Activated B cell treated with CpG ODN at 0.5 μM for 24 hours (primary cell): ENCODE data around the gene NAA80. TPM values are rescaled to one million over a fixed set of nuclear protein-coding genes. Genes with fewer than 3 reads are reported as not detected.

Experiments
- ATAC-seq: fragments of 200-7000 bp; cut with Tn5 transposase; one replicate; pipeline ENCODE4 v1.10.0; 2021; ENCODE audit warnings: low read depth, mild to moderate bottlenecking, moderate library complexity
- CTCF ChIA-PET: fragments of 350-600 bp; sonication (Branson Sonifier 250); formaldehyde crosslinking; loops from one replicate; lab custom pipeline; 2021; ENCODE audit warnings: antibody characterized with exemption; lab: Charles Lee
- POLR2A ChIA-PET: fragments of 350-600 bp; sonication (Branson Sonifier 250); formaldehyde crosslinking; loops from one replicate; lab custom pipeline; 2021; ENCODE audit warnings: antibody characterized with exemption; lab: Charles Lee
- DNase-seq: peaks from one replicate; pipeline ENCODE4 v3.0.0; 2022
- H3K27ac Mint-ChIP-seq: one replicate; pipeline ENCODE4 v1.8.0; 2020; ENCODE audit warnings: mixed read lengths
- H3K27me3 Mint-ChIP-seq: one replicate; pipeline ENCODE4 v1.8.0; 2021; ENCODE audit warnings: mixed read lengths
- H3K36me3 Mint-ChIP-seq: one replicate; pipeline ENCODE4 v1.8.0; 2021; ENCODE audit warnings: low read depth, mixed read lengths
- H3K4me1 Mint-ChIP-seq: one replicate; pipeline ENCODE4 v1.8.0; 2021; ENCODE audit warnings: mixed read lengths
- H3K4me3 Mint-ChIP-seq: one replicate; pipeline ENCODE4 v1.8.0; 2020; ENCODE audit warnings: mild to moderate bottlenecking, mixed read lengths
- H3K9me3 Mint-ChIP-seq: one replicate; pipeline ENCODE4 v1.8.0; 2020; ENCODE audit warnings: mixed read lengths
- intact Hi-C: fragments of 100-400 bp; cut with micrococcal nuclease; formaldehyde crosslinking; loops from one replicate; pipeline ENCODE4 v1.15.1; 2024
- total RNA-seq: library from RNA; stranded (reverse); gene quantifications from 2 replicates; pipeline ENCODE4 v1.2.3, GENCODE V29; 2022
- TF ChIP-seq, protein P1 (sequence below): fragments of 200-600 bp; IDR thresholded peaks from one replicate; pipeline ENCODE4 v1.8.0; 2022; ENCODE audit warnings: antibody characterized with exemption, mild to moderate bottlenecking

NAA80 gene
- total RNA-seq, 1 donor from 2014 or later: 24.8 TPM

DNA sequence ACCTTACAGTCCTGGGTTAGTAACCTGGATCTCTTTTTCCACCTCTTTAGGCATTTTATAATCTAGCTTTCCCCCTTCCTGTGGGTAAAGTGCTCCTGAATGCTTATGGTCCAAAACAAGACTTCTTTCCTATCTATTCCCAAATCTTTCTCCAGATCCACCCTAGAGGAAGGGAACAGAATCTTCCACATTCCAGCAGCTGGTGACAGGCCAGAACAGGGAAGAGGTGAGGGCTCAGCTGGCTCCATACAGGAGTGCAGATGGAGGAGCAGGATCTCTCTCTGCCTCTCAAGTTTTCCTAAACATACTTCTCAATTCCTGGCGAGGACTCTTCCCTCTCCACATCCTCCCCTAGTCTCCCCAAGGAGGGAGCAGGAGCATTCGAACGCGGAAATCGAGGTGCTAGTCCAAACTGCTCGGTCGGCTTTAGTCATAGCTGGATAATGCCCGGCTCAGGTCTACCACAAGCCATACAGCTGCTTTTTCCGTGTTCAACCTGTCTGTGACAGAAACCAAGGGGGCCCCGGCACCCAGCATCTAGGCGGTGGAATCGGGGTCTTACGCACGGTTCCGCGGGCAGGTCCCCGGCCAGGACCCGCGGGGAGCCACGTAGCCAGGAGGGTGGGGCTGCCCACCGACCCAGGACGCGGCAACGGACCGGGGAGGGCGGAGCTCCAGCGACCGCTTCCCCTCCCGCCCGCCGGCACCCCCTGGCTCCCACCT lies 37.4 kb upstream of the NAA80 start:
- ChIA-PET CTCF (interaction anchor here (0.7 to 3.8 kb wide), 8 partner anchors 8 to 142 kb away, joined by 3 to 16 read pairs (median 6); partner anchors contain the start of genes CYB561D2, HYAL2, HYAL3 and NAA80), POLR2A (interaction anchor here (0.5 to 6.5 kb wide), 31 partner anchors 12 to 1436 kb away, joined by 3 to 195 read pairs (median 5); partner anchors contain the start of genes C3orf18, CISH, CYB561D2 and DCAF1)
- H3K27ac Mint-ChIP-seq: peak overlapping the region; percentile 98
- H3K9me3 Mint-ChIP-seq: no peaks in the 10 kb centered on the region
- H3K4me3 Mint-ChIP-seq: peak overlapping the region; percentile 95
- ATAC-seq (peak; percentile 35), DNase-seq (no peak)
- TF ChIP-seq, protein P1, sequence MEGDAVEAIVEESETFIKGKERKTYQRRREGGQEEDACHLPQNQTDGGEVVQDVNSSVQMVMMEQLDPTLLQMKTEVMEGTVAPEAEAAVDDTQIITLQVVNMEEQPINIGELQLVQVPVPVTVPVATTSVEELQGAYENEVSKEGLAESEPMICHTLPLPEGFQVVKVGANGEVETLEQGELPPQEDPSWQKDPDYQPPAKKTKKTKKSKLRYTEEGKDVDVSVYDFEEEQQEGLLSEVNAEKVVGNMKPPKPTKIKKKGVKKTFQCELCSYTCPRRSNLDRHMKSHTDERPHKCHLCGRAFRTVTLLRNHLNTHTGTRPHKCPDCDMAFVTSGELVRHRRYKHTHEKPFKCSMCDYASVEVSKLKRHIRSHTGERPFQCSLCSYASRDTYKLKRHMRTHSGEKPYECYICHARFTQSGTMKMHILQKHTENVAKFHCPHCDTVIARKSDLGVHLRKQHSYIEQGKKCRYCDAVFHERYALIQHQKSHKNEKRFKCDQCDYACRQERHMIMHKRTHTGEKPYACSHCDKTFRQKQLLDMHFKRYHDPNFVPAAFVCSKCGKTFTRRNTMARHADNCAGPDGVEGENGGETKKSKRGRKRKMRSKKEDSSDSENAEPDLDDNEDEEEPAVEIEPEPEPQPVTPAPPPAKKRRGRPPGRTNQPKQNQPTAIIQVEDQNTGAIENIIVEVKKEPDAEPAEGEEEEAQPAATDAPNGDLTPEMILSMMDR: no peak
- intact Hi-C loops: loop anchor here (1.0 to 2.0 kb wide), 4 partner anchors 8 to 37 kb away; partner anchors contain the start of genes HYAL3, NAA80, TMEM115 and TUSC2
- peaks cover 26% of the 10 kb centered on the region for H3K36me3 Mint-ChIP-seq
- H3K27me3 Mint-ChIP-seq: no peaks in the 10 kb centered on the region
- peaks cover 68% of the 10 kb centered on the region for H3K4me1 Mint-ChIP-seq

DNA sequence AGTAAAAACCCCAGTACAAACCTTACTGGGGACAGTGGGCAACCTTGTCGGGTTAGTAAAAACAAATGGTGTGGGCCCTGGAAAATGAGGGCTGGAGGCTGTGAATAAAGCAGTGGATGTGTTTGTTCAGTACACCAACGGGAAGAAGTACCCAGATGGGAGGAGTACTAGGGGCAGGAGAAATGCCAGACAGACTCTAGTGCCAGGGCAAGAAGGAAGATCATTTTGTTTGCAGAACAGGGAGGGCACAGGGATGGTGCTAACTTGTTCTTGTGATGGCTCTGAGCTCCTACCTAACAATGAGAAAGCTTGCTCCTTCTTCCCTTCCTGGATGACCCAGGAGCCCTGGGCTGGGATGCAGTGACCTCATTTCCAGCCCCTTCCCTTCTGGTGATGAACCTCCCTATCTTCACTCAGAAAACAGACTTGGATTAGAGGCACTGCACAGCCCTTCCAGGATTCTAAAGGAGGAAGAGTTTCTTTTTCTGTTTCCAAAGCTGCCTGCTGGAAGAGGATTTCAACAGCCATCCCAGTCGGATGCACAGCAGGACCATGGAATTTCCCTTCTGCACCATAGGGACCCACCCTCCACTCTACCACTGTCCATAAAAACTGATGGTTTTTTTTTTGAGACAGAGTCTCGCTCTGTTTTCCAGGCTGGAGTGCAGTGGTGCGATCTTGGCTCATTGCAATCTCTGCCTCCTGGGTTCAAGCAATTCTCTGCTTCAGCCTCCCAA lies 35.3 kb upstream of the NAA80 start:
- H3K27ac Mint-ChIP-seq: peak overlapping the region; percentile 7
- peaks cover 44% of the 10 kb centered on the region for H3K36me3 Mint-ChIP-seq
- H3K27me3 Mint-ChIP-seq: no peaks in the 10 kb centered on the region
- H3K4me3 Mint-ChIP-seq: no peak overlapping the region
- intact Hi-C loops: no loop called here
- TF ChIP-seq, protein P1: no peak
- H3K9me3 Mint-ChIP-seq: no peaks in the 10 kb centered on the region
- POLR2A ChIA-PET: interaction anchor here (0.8 to 1.3 kb wide), 2 partner anchors 10 to 13 kb away, joined by 3 to 4 read pairs; no protein-coding TSS in a partner anchor
- ATAC-seq (no peak), DNase-seq (no peak)
- CTCF ChIA-PET: no interaction called here
- peaks cover 53% of the 10 kb centered on the region for H3K4me1 Mint-ChIP-seq

DNA sequence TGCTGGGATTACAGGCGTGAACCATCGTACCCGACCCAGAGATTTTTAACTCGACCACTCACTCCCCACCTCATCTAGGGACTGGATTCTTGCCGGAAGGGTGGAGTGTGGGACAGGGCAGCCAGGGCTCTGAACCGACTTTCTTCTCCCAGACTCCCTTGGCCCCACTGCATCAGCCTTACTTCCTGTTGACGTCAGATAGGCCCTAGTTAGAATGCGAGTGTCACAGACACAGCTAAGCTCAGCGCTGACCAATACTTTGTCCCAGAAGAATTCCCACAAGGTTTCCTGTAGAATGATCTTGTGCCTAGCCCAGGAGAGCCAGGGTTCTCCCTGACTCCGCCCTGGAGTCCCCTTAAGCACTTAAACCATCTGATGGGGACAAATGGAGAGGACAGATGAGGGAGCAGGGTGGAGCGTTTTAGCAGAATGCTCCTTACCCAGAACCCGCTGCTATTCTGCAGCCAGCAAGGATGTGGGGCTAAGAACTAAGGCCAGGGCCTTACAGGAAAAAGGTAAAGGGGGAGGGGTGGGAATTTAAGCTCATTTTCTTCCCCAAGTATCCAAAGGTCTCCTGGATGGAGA lies 34.6 kb upstream of the NAA80 start:
- no peak for ATAC-seq
- intact Hi-C loops: no loop called here
- TF ChIP-seq, protein P1: no peak
- ChIA-PET CTCF (no interaction called here), POLR2A (interaction anchor here (0.6 to 1.3 kb wide), 4 partner anchors 9 to 42 kb away, joined by 3 to 4 read pairs (median 3); partner anchors contain the start of gene IFRD2)
- Mint-ChIP-seq H3K27me3 (no peaks in the 10 kb centered on the region), H3K4me3 (peak overlapping the region; percentile 7), H3K4me1 (peaks cover 46% of the 10 kb centered on the region), H3K27ac (peak overlapping the region; percentile 37), H3K9me3 (no peaks in the 10 kb centered on the region), H3K36me3 (peaks cover 47% of the 10 kb centered on the region)
- no peak for DNase-seq

DNA sequence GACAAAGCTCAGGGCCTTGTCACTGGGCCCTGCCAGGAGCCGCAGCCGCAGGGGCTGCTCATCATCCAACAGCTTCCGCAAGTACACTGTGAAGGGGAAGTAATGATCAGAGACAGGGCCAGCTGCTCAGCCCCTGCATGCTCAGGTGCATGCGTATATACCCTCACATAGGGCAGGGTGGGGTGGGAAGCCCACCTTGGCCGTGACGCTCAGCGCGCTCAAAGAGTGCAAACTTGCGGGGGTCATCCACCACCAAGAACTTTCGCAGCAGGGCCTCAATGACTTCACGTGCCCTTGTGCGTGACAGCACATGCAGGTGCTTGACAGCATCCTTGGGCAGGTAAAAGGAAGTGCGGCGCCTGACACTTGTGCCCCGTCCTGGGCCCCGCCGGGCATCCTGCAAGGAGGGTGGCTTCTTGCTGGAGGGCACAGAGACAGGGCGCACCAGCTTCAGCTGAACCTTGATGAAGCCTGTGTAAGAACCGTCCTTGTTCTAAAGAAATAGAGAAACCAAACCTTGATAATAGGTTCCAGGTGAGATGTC lies 32.2 kb upstream of the NAA80 start:
- Mint-ChIP-seq H3K27me3 (no peaks in the 10 kb centered on the region), H3K9me3 (no peaks in the 10 kb centered on the region), H3K27ac (no peak overlapping the region), H3K36me3 (peaks cover 48% of the 10 kb centered on the region), H3K4me1 (peaks cover 47% of the 10 kb centered on the region), H3K4me3 (no peak overlapping the region)
- TF ChIP-seq, protein P1: no peak
- DNase-seq: no peak
- ChIA-PET POLR2A (no interaction called here), CTCF (interaction anchor here (0.9 kb wide), 1 partner anchor 8 kb away, joined by 3 read pairs; no protein-coding TSS in a partner anchor)
- no peak for ATAC-seq
- intact Hi-C loops: no loop called here
